GM10248 (cell line): ENCODE results near the gene BFSP1.

Experiments
- CTCF ChIA-PET: fragments of 300-600 bp; sonication (Branson Sonifier 250); formaldehyde crosslinking; extraction: SDS; loops from one replicate; lab custom pipeline; 2021; ENCODE audit warnings: antibody characterized with exemption; lab: Yijun Ruan, JAX
- POLR2A ChIA-PET: fragments of 350-650 bp; sonication (Branson Sonifier 250); formaldehyde crosslinking; extraction: SDS; loops from one replicate; lab custom pipeline; 2020; ENCODE audit warnings: antibody characterized with exemption; lab: Yijun Ruan, JAX
- DNase-seq: peaks from one replicate; pipeline ENCODE4 v3.0.0; 2012; ENCODE audit errors: extremely low spot score
- TF ChIP-seq, protein P1 (sequence below): IDR thresholded peaks from 2 replicates; pipeline ENCODE4 v1.5.1; 2012; ENCODE audit warnings: mild to moderate bottlenecking, low read depth; ENCODE audit errors: extremely low read depth, missing control alignments, control extremely low read depth

The BFSP1 gene

GRCh38 chr20:17461941-17462340 lies 69.2 kb downstream of the BFSP1 start:
- CTCF ChIA-PET, result no interaction called here
- TF ChIP-seq, protein P1, sequence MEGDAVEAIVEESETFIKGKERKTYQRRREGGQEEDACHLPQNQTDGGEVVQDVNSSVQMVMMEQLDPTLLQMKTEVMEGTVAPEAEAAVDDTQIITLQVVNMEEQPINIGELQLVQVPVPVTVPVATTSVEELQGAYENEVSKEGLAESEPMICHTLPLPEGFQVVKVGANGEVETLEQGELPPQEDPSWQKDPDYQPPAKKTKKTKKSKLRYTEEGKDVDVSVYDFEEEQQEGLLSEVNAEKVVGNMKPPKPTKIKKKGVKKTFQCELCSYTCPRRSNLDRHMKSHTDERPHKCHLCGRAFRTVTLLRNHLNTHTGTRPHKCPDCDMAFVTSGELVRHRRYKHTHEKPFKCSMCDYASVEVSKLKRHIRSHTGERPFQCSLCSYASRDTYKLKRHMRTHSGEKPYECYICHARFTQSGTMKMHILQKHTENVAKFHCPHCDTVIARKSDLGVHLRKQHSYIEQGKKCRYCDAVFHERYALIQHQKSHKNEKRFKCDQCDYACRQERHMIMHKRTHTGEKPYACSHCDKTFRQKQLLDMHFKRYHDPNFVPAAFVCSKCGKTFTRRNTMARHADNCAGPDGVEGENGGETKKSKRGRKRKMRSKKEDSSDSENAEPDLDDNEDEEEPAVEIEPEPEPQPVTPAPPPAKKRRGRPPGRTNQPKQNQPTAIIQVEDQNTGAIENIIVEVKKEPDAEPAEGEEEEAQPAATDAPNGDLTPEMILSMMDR, result no peak
- POLR2A ChIA-PET, result no interaction called here
- DNase-seq, result no peak

DNA sequence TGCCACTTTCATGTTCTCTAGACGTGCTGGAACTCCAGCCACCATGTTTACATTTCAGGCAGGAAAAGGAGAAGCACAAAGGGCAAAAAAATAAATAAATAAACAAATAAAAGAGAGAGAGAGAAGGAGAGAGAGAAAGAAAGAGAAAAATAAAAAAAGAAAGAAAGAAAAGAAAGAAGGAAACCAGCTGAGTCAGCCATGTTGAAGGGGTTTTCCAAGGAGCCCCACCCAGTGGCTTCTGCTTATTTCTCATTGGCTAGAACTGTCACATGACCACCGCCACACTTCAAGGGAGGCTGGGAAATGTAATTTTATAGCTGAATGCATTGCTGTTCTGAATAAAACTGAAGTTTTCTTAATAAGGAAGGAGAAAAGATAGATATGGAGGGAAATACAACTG lies 71.1 kb downstream of the BFSP1 start:
- DNase-seq, result no peak
- POLR2A ChIA-PET, result no interaction called here
- TF ChIP-seq, protein P1, result no peak
- CTCF ChIA-PET, result interaction anchor here (0.6 to 1.5 kb wide), 3 partner anchors 29 to 658 kb away, joined by 3 to 4 read pairs (median 3); no protein-coding TSS in a partner anchor

- ChIA-PET CTCF (no interaction called here), POLR2A (no interaction called here)
- TF ChIP-seq, protein P1, result no peak
- DNase-seq, result no peak
These were observed 73.5 kb downstream of the BFSP1 start for GRCh38 chr20:17457588-17458190.

DNA sequence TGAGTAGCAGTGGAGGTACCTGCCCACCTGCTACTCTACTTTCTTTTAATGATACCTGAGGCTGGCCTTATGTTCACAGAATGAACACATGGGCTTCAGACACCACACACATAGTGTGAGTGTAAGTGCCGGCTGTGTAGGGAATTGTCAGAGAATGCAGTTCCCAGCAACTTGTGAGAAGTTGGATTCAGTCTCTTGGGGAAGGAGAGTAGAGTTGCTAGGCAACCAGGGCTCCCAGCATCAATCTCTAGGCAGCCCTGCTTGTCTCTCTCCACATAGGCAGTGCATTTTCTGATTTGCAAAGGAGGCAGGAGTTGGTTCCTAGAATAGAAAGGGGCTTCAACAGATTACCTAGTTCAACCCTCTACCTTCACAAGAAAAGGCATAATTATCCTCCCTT lies 74.1 kb downstream of the BFSP1 start:
- CTCF ChIA-PET, result no interaction called here
- POLR2A ChIA-PET, result no interaction called here
- TF ChIP-seq, protein P1, result no peak
- DNase-seq, result no peak

DNA sequence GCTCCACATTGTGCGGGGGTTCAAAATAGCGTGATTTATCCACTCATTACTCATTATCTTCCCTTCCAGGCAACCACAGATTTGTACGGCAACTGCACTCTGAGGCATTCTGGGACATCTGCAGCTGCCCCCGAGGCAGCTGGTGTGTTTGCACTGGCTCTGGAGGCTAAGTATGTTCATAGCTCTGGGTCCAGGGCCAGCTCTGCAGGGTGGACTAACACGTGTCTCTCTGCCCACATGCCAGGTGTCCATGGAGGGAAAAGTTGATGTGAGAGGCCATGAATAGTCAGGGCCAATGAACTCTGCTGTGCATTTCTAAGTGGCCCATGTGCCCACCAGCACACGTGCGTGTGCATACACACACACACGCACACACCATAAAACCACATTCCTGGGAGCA lies 74.9 kb downstream of the BFSP1 start:
- ChIA-PET POLR2A (no interaction called here), CTCF (interaction anchor here (1.3 kb wide), 1 partner anchor 11 kb away, joined by 3 read pairs; no protein-coding TSS in a partner anchor)
- TF ChIP-seq, protein P1, result no peak
- no peak for DNase-seq

- no peak for DNase-seq
- POLR2A ChIA-PET, result no interaction called here
- CTCF ChIA-PET, result interaction anchor here (1.4 kb wide), 1 partner anchor 21 kb away, joined by 3 read pairs; no protein-coding TSS in a partner anchor
- TF ChIP-seq, protein P1, result no peak
These were observed 77.6 kb downstream of the BFSP1 start for GRCh38 chr20:17453592-17453991.

DNA sequence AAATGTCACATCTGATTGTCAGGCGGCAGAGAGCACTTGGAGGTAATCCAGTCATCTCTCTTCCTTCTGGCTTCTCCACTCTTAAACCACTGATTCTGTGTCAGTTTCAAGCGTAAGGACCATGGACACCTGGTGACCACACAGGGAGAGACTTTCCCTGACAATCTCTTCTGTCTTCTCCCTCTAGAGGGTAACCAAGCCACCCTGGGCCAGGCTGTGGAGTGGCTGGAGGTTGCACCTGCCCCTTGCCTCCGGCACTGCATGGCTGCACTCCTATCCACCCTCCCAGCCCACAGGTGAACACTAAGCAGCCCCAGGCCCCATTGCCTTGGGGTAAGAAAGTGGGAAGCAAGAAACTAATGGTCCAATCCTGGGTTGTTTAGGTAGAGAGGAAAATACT lies 78.7 kb downstream of the BFSP1 start:
- ChIA-PET CTCF (interaction anchor here (1.4 to 2.0 kb wide), 2 partner anchors 20 to 22 kb away, joined by 3 to 5 read pairs; no protein-coding TSS in a partner anchor), POLR2A (no interaction called here)
- TF ChIP-seq, protein P1, result no peak
- no peak for DNase-seq
